Activated CD8-positive, alpha-beta memory T cell treated with anti-CD3 and anti-CD28 coated beads for 1 hour (primary cell): ENCODE data around the gene VPS35L.
"Not testable (repeated sequence)": the region's sequence is repeated elsewhere in the genome, so short reads cannot be mapped to it uniquely, and the experiment has no call there.

ENCODE experiments used
- DNase-seq, 2 donors: peaks; one replicate each; pipeline ENCODE4 v3.0.0-alpha.2; 2020; ENCODE audit warnings: low read depth in 1 of 2; ENCODE audit errors: extremely low read depth in 1 of 2

The VPS35L gene

DNA sequence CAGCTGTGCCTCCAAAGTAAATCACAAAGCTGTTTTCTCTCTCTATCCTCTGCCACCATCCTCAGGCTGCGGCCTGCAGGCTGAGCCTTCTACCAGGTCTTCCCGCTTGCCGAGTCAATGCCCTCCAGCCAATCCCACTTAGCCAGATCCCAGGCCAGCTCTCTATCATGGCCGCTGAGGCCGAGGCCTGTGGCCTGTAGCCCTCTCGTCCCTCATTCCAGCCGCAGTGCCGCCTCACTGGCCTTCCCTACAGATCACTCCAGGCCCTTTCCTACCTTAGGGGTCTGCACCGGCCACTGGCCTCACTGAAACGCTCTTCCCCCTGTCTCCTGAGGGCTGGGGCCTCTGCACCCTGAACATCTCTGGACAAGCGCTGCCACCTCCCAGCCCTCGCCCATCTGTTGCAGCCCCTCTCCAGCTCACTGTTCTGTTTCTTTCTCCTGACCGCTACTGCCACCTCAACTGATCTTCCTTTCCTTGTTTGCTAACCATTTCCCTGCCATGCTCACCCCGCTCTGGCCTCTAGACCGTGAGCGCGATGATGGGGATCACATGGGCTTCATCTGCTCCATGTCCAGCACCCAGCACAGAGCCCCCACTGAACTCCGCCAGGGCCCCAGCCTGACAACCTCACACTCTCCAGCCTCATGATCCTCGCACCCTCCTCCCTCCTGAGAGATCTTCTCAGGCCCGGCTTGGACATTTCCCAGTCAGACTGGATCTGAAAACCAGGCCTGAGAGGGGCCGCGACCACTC, 154.1 kb downstream of the VPS35L start:
- no peak for DNase-seq

DNA sequence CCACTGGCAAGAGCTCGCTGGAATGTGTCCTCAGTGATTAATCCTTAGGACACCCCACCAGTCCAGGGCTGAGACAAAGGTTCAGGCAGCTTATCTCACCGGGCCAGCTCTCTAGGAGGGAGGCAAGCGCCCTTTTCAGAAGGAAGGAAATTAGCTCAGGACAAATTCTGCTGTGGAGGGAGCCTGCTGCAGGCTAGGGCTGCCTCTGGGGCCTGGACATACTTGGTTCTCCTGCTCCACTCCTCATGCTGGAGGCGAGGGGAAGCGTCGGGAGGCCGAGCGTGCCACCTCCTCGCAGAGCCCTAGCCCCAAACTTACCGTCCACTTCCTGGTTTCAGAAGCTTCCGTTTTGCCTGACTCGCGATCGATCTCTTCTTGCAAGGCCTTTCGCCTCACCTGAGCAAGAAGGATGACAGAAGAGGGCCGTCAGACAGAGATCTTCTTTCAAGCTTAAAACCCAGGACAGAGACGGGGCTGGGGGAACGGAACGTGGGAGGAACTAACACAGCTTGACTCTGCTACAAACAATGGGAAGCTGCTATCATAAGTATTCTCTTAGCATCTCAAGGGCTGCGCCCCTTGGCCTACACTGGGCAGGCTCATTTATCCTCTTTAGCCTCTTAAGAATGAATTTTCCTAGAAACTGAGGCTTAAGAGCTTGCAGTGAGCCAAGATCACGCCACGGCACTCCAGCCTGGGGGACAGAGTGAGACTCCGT, 154.8 kb downstream of the VPS35L start:
- no peak for DNase-seq

DNA sequence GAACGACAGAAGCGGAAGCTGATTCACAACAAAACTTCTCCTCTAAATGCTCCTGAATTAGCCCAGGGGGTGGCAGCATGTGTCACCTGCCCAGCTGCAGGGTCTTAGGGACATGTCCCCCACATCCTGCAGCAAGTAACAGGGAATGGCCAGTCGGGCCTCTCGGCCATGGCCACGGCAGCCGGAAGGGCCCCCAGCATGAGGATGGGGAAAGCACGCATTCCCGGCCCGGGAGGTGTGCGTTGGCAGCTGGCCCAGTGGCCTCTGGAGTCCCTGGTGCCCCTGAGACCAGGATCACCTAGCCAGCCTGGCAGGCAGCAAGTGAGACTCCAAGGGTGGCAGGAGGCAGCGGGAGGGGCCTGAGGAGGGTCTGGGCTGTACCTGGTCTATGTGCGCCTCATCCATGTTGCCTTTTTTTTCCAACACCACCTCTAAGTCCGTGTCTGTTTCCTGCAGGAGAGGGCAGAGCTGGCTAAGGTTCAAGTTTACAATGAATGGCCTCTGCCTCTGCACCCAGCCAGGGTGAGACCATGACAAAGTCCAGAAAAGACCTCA, 155.6 kb downstream of the VPS35L start:
- no peak for DNase-seq

DNA sequence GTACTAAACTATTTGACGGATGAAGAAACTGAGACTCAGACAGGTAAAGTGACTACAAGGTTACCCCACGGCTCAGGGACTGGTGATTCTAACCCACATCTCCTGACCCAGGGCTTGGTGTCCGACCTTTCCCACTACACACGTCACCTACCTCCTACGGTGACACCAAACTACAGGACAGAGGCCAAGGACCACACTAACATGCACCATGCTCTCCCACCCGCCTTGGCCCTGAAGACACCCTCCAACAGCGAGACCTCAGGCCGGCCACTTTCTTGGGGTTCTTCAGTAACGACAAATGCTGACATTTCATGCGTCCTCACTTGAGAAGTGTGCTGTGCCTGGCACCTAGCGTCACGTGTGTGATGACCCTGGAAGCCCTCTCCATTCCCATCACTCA, 156.1 kb downstream of the VPS35L start:
- no peak for DNase-seq

DNA sequence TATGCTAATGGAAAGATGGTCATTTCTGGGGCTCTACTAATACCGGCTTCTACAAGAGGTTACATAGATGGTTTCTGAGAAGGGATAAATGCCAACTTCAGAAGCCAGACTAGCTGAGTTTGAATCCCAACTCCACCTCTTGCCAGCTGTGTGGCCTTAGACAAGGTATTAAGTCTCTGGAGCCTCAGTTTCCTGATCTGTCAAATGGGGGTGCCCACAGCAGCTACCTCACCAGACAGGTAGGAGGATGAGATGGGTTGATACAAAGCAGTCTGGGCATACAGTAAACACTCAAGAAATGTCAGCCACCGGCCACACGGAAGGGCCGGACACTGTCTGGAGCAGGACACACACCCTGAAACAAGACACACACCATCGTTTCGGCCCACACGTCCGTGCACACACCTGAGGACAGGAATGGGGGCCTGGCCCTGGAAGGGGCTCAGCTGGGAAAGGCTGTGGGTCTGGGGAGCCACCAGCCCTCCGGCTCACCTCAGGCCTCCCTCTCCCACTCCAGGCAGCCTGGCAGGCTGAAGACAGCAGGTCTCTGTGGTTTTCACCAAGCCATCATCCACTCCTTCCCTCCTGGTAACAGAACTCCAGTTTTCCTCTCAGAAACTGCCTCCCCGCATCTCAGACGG, 157.0 kb downstream of the VPS35L start:
- no peak for DNase-seq

DNA sequence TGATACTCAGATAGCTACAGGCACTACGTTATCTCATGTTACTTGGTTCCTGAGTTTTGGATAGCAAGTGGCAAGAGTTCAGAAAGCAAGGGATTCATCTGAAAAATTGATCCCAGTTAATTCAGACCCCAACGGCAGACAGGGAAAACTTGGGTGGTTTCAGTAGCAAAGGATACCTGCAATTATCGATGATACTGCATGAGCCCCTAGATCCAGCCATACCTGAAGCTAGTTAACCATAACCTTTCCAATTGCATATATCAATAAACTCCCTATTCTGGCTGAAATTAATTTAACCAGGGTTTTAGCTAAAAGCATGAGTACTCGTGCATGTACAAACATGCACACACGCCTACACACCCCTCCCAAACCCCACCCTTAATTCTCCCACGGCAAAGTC, 158.2 kb downstream of the VPS35L start:
- DNase-seq = no peak

DNA sequence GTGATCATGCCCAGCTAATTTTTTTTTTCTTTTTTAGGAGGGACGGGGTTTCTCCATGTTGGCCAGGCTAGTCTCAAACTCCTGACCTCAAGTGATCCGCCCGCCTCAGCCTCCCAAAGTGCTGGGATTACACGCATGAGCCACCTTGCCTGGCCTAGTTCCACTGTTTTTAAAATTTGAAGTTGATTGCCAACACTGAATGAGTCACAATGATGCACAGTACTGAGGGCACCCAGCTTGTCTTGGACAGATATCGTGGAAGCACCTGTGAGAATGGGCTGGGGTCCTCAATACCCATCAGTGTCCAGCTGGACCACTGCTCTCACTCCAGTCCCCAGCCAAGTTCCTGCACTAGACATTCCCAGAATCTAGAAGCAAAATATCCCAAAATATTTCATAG, 160.1 kb downstream of the VPS35L start:
- DNase-seq = no peak

DNA sequence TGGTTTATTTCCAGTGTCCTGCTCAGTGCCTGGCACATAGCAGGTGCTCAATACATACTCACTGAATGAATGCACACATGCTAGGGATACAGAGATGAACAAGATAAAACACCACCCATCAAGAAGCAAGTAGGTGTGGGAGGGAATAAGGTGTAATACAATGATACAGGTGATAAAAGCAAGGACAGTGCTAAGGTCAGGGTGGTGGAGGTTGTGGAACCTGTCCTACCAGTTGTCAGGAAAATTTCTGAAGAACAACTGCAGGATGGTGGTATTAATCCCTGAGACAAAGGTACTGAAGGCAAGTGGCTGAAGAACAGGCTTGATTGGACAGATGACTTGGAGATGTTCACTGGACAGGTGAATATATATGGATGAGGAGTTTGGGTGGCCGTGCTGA, 160.7 kb downstream of the VPS35L start:
- no peak for DNase-seq

DNA sequence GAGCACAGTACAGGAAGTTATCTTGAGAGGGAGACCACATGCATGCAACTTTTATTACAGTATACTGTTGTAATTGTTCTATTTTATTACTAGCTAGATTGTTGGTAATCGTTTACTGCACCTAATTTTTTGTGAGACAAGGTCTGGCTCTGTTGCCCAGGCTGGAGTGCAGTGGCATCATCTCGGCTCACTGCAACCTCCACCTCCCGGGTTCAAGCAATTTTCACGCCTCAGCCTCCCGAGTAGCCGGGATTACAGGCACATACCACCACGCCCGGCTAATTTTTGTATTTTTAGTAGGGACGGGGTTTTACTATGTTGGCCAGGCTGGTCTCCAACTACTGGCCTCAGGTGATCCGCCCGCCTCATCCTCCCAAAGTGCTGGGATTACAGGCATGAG, 161.2 kb downstream of the VPS35L start:
- not testable (repeated sequence) for DNase-seq

DNA sequence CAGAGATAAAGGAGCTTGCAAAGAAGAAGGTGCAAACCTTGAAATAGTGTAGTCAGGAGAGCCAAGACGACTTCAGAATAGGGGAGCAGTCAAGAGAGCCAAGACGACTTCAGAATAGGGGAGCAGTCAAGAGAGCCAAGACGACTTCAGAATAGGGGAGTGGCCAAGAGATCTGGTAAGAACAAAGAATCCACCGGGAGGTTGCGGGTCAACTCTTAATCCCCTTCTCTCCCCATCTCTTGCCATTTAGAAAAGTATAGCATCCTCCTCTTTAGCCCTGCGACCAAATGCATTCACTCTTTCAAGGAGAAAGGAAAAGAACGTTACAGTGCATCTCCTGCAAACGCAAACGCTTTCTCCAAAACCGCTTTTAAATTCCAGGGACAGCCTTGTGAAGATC, 161.8 kb downstream of the VPS35L start:
- no peak for DNase-seq

DNA sequence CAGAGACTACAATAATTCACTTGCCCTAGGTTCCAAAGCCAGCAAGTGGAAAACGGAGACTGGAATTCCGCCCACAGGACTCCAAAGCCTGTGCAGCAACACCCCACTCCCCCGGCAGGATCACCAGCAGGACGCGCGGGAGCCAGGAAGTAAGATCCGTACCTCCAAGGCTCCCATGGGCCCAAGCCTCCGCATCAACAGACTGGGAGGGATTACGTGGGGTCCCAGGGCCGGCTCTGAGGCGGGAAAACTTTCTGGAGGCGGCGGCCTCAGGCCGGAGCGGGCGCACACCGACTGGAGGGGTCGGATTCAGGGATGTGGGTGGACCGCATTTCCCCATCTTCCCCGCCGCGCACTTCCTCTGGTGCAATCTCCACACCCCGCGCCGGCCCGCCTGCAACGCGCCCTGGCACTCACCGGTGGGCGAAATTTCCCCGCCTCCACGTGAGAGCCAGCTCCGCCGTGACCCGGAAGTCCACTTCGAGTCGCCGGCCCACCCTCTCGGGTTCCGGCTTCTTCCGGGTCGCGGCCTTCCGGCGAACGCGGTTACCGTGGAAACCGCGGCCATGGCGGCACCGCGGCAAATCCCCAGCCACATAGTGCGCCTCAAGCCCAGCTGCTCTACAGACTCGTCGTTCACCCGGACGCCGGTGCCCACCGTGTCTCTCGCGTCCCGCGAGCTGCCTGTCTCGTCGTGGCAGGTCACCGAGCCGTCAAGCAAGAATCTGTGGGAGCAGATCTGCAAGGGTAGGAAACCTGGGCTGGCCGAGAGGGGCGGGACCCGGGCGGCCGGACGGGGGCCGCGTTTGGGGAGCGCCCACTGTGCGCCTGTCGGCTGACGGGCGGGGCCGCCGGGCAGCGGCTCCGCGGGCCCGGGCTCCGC, 162.5 kb downstream of the VPS35L start, which contains the start of the genes IQCK and KNOP1:
IQCK (plus strand) TSS at position 531 of the 883 bp plus-strand sequence; CDS start at position 567, 36 bp downstream.
KNOP1 (minus strand) TSS at position 487 of the 883 bp plus-strand sequence. CDS start 3,192 bp downstream, outside the sequence.
- DNase-seq = peak; percentile 62 to 80

DNA sequence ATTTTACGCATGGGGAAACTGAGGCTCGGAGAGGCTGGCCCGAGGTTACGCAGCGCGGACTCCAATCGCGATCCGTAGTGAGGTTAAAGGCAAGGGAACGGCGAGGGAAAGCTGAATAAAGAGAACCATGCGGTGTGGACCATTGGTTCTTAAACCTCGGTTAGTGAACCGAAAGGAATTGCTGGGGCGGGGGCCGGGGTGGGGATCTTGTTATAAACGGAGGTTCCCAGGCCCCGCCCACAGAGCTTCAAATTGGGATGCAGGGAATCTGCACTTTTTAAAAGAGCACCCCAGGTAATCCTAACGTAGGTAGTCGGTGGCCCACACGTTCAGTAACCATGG, 163.1 kb downstream of the VPS35L start:
- no peak for DNase-seq

DNA sequence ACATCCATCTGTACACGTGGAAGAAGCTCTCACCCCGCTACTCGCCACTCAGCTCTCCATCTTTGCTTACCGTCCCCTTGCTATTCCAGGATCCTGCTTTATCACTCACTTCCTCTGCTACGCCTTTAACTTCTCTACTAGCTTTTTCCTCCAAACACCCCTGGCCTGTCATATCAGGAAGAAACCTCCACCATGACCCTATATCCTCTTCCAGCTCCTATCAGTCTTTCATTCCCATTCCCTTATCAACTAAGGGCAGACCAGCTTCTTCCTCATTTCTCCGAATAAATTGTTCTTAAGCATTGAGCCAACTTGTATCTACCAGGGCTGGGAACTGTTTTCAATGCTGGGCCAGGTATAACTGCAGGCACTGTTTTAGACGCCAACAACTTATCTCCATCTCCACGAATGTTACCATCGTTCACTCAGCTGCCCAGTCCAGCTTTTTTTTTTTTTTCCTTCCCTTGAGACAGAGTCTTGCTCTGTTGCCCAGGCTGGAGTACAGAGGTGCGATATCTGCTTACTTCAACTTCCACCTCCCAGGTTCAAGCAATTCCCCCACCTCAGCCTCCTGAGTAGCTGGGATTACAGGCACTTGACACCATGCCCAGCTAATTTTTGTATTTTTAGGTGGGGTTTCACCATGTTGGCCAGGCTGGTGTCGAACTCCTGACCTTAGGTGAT, 166.9 kb downstream of the VPS35L start:
- no peak for DNase-seq

DNA sequence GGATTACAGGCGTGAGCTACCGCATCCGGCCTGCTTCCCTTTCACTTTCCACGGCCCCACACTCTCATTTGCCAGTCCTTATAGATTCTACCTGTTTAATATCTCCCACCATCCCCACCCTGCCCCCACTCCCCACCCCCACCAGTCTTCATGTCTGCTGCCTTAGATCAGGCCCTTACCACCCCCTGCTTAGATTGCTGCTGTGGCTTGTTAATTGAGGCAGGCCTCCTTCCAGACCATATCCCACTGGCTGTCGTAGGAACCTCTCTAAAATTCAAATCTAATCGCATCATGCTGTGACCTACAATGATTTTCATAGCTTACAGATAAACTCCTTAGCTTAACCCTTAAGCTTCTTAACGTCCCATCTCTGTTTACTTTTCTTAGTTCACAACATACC, 167.5 kb downstream of the VPS35L start:
- no peak for DNase-seq

DNA sequence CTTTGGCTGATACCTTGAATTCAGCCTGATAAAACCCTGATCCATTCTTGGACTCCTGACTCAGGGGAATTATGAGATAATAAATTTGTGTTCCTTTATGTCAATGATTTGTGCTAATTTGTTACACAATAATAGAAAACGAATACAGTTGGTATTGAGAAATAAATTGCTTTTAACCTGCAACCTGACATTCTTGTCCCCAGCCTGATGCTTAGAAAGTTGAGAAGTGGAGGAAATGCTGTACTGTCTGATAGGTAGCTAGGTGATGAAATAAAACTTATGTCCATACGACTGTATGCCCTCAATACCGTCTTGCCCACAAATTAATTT, 173.1 kb downstream of the VPS35L start:
- DNase-seq = no peak

DNA sequence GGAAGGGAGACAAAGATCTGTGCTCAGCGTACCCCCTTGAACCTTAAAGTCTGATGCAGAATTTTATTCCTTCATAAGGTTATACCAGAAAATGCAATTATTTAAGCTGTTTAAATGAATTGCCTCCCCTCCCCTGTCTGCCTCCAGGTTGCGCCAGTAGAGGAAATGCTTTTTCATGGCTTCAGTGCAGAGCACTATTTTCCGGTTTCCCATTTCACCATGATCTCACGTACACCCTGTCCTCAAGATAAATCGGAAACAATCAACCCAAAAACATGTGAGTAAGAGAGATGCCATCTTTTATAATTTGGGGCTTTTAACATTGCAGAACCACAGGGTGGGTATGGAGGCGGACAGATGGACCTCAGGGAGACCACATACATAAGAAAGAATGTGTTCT, 178.0 kb downstream of the VPS35L start:
- no peak for DNase-seq

DNA sequence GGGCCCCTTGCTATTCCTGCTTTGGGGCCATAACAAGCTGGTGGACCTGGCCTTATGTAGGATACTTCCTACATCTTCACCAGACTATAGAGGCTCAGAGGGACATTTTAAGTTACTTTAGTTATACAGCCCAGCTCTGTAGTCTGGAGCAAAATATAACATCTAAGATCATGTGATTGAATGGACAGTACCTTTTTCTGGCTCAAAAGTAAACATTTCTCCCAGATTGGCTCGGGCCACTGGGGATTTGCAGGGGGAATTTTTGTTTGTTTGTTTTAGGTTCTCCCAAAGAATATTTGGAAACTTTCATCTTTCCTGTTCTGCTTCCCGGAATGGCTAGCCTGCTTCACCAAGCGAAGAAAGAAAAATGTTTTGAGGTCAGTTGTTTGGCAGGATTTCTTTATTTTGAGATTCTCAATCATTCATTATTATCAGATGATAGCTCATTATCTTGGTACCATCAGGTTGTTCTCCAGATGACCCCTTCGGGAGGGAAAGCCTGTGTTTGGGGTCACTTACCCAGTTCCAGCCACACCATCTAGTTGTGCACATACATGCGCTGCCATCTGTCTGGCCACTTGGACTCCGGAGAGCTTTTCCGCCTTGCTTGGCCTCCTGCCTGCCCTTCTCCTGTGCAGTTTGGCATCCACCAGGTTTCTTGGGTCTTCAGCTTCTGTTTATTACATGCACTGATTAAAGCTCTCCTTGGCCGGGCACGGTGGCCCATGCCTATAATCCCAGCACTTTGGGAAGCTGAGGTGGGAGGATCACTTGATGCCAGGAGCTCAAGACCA, 179.8 kb downstream of the VPS35L start:
- no peak for DNase-seq

DNA sequence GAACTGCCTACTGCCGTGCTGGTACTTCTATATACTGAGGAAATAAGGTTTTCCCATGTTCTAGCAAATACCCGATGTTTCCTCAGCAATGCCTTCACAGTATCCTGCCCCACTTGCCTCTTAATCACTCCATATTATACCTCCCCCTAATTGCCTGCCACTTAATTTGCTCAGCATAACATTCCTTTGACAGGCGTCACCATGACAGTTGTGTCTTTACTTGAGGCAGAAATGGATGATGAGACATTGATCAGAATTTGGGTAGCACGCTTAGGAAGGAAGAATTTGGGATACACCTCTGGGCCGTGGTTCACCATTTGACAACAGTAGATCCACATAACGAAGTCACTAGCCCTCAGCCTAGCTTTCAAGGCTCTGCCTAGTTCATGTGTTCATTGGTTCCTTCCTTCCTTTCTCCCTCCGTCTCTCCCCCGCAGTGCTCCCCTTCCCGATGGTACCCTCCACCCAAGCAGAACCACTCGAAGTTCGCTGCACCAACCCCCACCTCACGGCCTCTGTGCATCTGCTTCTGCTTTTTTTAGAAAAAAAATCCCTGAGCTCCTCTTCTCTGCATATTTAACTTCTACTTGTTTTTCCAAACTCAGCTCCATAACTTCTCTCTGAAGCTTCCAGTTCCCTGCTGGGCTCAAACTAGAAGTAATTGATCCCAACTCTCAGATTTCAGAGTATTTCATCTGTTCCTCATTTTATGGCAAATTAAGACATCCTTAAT, 182.0 kb downstream of the VPS35L start:
- no peak for DNase-seq

DNA sequence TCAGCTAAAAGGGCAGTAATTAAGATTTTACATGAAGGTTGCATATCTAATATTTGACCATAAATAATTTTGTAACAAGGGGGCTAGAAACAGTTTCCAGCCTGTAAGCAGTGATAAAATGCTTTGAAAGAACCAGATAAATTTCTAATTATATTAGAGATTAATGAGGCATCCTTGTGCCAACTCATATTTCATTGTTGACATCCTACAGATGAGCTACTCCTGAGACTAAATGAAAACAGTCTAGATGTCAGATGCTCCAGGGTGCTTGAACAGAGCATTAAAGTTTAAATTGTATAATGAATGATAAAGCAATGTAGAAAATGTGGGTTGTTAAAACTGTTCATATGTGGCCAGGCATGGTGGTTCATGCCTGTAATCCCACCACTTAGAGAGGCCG, 185.9 kb downstream of the VPS35L start:
- DNase-seq = no peak
